SK-N-SH (cell line): Measurements from ENCODE around the gene MAP2K2. TPM values are rescaled to one million over a fixed set of nuclear protein-coding genes. Genes with fewer than 3 reads are reported as not detected.

Source experiments
- CTCF ChIA-PET: fragments of 300-600, 350-600 bp; formaldehyde crosslinking; extraction: SDS; loops from one replicate; lab custom pipeline; 2021; lab: Yijun Ruan, JAX
- POLR2A ChIA-PET: fragments of 350-600 bp; sonication (Branson Sonifier 250); formaldehyde crosslinking; extraction: SDS; loops from one replicate; lab custom pipeline; 2020; ENCODE audit warnings: antibody characterized with exemption, inconsistent platforms; lab: Yijun Ruan, JAX
- DNase-seq: peaks from one replicate; pipeline ENCODE4 v3.0.0; 2012
- H2AFZ ChIP-seq: fragments of 200-600 bp; sonication (generic); 2 replicates; pipeline ENCODE4 v1.8.1; 2016; ENCODE audit warnings: antibody characterized with exemption, mild to moderate bottlenecking, low read depth
- H3F3A ChIP-seq: fragments of 200-600 bp; sonication (generic); replicated peaks from 2 replicates; pipeline ENCODE3; 2016; ENCODE audit warnings: antibody characterized with exemption, mild to moderate bottlenecking; ENCODE audit not compliant: insufficient read depth
- H3K27ac ChIP-seq, 2 experiments: fragments of 200-500 bp in 1 of 2; fragments of 200-600 bp in 1 of 2; sonication (Bioruptor generic) in 1 of 2; sonication (generic), shearing (Covaris generic) in 1 of 2; 2 replicates each; pipeline versions ENCODE4 v1.5.1 to v1.6.1; 2014 to 2016; ENCODE audit warnings: low read depth in 2 of 2, inconsistent platforms in 1 of 2, low read length in 1 of 2, mild to moderate bottlenecking in 1 of 2, mixed read lengths in 1 of 2
- H3K27me3 ChIP-seq: fragments of 200-600 bp; sonication (generic), shearing (Covaris generic); 2 replicates; pipeline ENCODE4 v1.6.1; 2016; ENCODE audit warnings: mixed run types; ENCODE audit not compliant: insufficient read depth
- H3K36me3 ChIP-seq, 2 experiments: fragments of 200-500 bp in 1 of 2; fragments of 200-600 bp in 1 of 2; sonication (Bioruptor generic) in 1 of 2; sonication (generic) in 1 of 2; replicated peaks in 1 of 2; 2 replicates each; pipeline versions ENCODE3 to v1.5.1; 2014 to 2016; ENCODE audit warnings: low read length in 1 of 2, mild to moderate bottlenecking in 1 of 2; ENCODE audit not compliant: insufficient read depth in 2 of 2, control insufficient read depth in 1 of 2
- H3K4me1 ChIP-seq, 2 experiments: fragments of 200-500 bp in 1 of 2; fragments of 200-600 bp in 1 of 2; sonication (Bioruptor generic) in 1 of 2; sonication (generic), shearing (Covaris generic) in 1 of 2; 2 replicates each; pipeline versions ENCODE4 v1.5.1 to v1.6.1; 2014 to 2016; ENCODE audit warnings: low read depth in 1 of 2, low read length in 1 of 2, mixed run types in 1 of 2; ENCODE audit not compliant: insufficient read depth in 2 of 2, control insufficient read depth in 1 of 2
- H3K4me2 ChIP-seq: fragments of 200-600 bp; sonication (generic), shearing (Covaris generic); 2 replicates; pipeline ENCODE4 v1.6.1; 2017; ENCODE audit warnings: mixed run types
- H3K4me3 ChIP-seq, 2 experiments: fragments of 200-500 bp in 1 of 2; fragments of 200-600 bp in 1 of 2; sonication (Bioruptor generic) in 1 of 2; sonication (generic), shearing (Covaris generic) in 1 of 2; 2 replicates each; pipeline versions ENCODE4 v1.5.1 to v1.8.1; 2014 to 2016; ENCODE audit warnings: low read depth in 2 of 2, inconsistent platforms in 1 of 2, low read length in 1 of 2, mild to moderate bottlenecking in 1 of 2, mixed read lengths in 1 of 2, moderate library complexity in 1 of 2
- H3K79me2 ChIP-seq: fragments of 200-600 bp; sonication (generic); 2 replicates; pipeline ENCODE4 v1.8.1; 2017; ENCODE audit warnings: mild to moderate bottlenecking; ENCODE audit not compliant: insufficient read depth
- H3K9ac ChIP-seq: fragments of 200-600 bp; sonication (generic); 2 replicates; pipeline ENCODE4 v1.6.1; 2017; ENCODE audit warnings: mixed run types
- H3K9me2 ChIP-seq: fragments of 200-600 bp; sonication (generic); 2 replicates; pipeline ENCODE4 v1.6.1; 2017; ENCODE audit warnings: mixed run types
- H3K9me3 ChIP-seq: fragments of 200-600 bp; sonication (generic); 2 replicates; pipeline ENCODE4 v1.6.1; 2017; ENCODE audit warnings: mixed run types, mild to moderate bottlenecking, moderate library complexity
- H4K20me1 ChIP-seq: fragments of 200-600 bp; sonication (generic); 2 replicates; pipeline ENCODE4 v1.6.1; 2017; ENCODE audit warnings: mild to moderate bottlenecking, mixed run types; ENCODE audit not compliant: insufficient read depth
- CHD2 ChIP-seq: fragments of 150-350 bp; IDR thresholded peaks from 2 replicates; pipeline ENCODE4 v1.6.1; 2018; ENCODE audit warnings: low read length; ENCODE audit not compliant: partially characterized antibody
- EZH2phosphoT487 ChIP-seq: fragments of 200-600 bp; sonication (generic); IDR thresholded peaks from 2 replicates; pipeline ENCODE4 v1.6.1; 2017; ENCODE audit warnings: low read depth, mixed run types, mild to moderate bottlenecking, antibody characterized with exemption, moderate library complexity, borderline replicate concordance
- FOXM1 ChIP-seq: IDR thresholded peaks from 2 replicates; pipeline ENCODE4 v1.4.0; 2012; ENCODE audit warnings: low read depth, mild to moderate bottlenecking
- GABPA ChIP-seq: IDR thresholded peaks from 2 replicates; pipeline ENCODE4 v1.4.0; 2012; ENCODE audit warnings: low read depth, mild to moderate bottlenecking
- JUND ChIP-seq: IDR thresholded peaks from 2 replicates; pipeline ENCODE4 v1.4.0; 2012
- MEF2A ChIP-seq: IDR thresholded peaks from 2 replicates; pipeline ENCODE4 v1.4.0; 2012; ENCODE audit warnings: low read depth, borderline replicate concordance
- NFIC ChIP-seq: IDR thresholded peaks from 2 replicates; pipeline ENCODE4 v1.4.0; 2012; ENCODE audit warnings: borderline replicate concordance
- RCOR1 ChIP-seq: fragments of 150-350 bp; IDR thresholded peaks from 2 replicates; pipeline ENCODE4 v1.6.1; 2017; ENCODE audit warnings: antibody characterized with exemption, low read length
- RFX5 ChIP-seq: IDR thresholded peaks from 2 replicates; pipeline ENCODE4 v1.6.1; 2012; ENCODE audit warnings: mild to moderate bottlenecking, improper control_type of control experiment, low read length
- SIN3A ChIP-seq: IDR thresholded peaks from 2 replicates; pipeline ENCODE4 v1.6.1; 2012; ENCODE audit warnings: low read depth, mild to moderate bottlenecking, low read length, moderate library complexity, borderline replicate concordance
- TAF1 ChIP-seq: IDR thresholded peaks from 2 replicates; pipeline ENCODE4 v1.6.1; 2012; ENCODE audit warnings: low read depth, mild to moderate bottlenecking, low read length, moderate library complexity, borderline replicate concordance
- TCF12 ChIP-seq: IDR thresholded peaks from 2 replicates; pipeline ENCODE4 v1.4.0; 2012
- TEAD4 ChIP-seq: IDR thresholded peaks from 2 replicates; pipeline ENCODE4 v1.4.0; 2012; ENCODE audit warnings: mild to moderate bottlenecking, borderline replicate concordance; ENCODE audit not compliant: insufficient read depth
- WGBS: methylation state at CpG from one replicate; pipeline ENCODE4 v1.1.6; 2017; ENCODE audit warnings: low lambda C conversion rate; 5-methylcytosine and 5-hydroxymethylcytosine counted together
- polyA plus RNA-seq, 3 experiments: library from polyadenylated mRNA; depleted of rRNA; stranded (reverse); fragments of >200 nt; gene quantifications; 2 replicates each; pipeline ENCODE4 v1.2.3, GENCODE V29; 2012
- TF ChIP-seq, protein P1 (sequence below): fragments of 150-350 bp; IDR thresholded peaks from 2 replicates; pipeline ENCODE4 v1.6.1; 2016; ENCODE audit warnings: mild to moderate bottlenecking, low read depth, low read length
- TF ChIP-seq, protein P2 (sequence below): IDR thresholded peaks from 2 replicates; pipeline ENCODE4 v1.6.1; 2012; ENCODE audit warnings: mild to moderate bottlenecking, low read depth, low read length, moderate library complexity
- TF ChIP-seq, protein P3 (sequence below): fragments of 200-600 bp; sonication (generic); IDR thresholded peaks from 2 replicates; pipeline ENCODE4 v1.6.1; 2017; ENCODE audit warnings: antibody characterized with exemption, mild to moderate bottlenecking, moderate library complexity

The MAP2K2 gene
- polyA plus RNA-seq, 1 of the 3 experiments (the other 2 are of a cell fraction): 114 TPM

DNA sequence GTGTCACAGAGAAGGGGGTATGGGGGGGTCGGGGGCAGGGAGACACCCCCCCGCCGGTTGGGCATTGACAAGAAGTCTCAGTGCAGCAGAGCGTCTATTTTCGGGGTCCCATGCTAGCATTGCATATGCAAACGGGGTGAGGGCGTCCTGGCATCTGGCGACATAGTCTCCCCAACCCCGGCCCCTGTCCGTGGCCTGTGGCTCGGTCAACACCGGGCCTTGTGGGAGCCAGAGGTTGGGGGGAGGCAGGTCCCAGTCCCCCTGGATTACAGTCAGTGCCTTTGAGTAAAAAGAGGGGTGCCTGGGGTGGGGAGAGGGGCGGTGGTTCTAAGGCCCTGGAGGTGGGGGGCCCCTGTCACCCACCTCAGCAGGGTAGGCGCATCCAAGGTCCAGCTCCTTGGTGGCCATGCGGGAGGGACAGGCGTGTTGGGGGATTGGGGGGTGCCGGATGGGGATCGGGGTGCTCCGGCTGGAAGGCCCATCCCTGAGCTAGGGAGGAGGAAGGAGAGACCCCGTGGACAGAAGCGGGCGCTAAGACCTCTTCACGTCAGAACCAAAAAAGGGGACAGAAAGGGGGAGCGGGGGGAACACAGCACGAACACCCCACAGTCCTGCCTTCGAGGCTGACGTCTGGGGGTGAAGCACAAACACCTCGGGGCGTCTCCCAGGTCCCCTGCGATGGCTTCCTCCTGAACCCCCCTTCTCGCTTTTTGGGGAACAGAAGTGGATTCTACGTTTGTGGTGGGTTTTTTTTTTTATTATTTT, 78.1 kb downstream of the MAP2K2 start:
- H3K9me2 ChIP-seq: no peaks in the 10 kb centered on the region
- POLR2A ChIA-PET: no interaction called here
- H3K4me2 ChIP-seq: no peak overlapping the region
- no peaks in the 10 kb centered on the region for H3K4me1 ChIP-seq
- H3K79me2 ChIP-seq: peaks cover 71% of the 10 kb centered on the region
- H3K27ac ChIP-seq: no peak overlapping the region
- H3K9me3 ChIP-seq: no peaks in the 10 kb centered on the region
- TF ChIP-seq TEAD4 (no peak), EZH2phosphoT487 (no peak), GABPA (no peak), MEF2A (no peak), NFIC (no peak), FOXM1 (no peak), CHD2 (no peak), RCOR1 (no peak), TAF1 (no peak), TCF12 (no peak), SIN3A (no peak), RFX5 (no peak), JUND (no peak)
- TF ChIP-seq, protein P1, sequence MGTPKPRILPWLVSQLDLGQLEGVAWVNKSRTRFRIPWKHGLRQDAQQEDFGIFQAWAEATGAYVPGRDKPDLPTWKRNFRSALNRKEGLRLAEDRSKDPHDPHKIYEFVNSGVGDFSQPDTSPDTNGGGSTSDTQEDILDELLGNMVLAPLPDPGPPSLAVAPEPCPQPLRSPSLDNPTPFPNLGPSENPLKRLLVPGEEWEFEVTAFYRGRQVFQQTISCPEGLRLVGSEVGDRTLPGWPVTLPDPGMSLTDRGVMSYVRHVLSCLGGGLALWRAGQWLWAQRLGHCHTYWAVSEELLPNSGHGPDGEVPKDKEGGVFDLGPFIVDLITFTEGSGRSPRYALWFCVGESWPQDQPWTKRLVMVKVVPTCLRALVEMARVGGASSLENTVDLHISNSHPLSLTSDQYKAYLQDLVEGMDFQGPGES: no peak
- TF ChIP-seq, protein P2, sequence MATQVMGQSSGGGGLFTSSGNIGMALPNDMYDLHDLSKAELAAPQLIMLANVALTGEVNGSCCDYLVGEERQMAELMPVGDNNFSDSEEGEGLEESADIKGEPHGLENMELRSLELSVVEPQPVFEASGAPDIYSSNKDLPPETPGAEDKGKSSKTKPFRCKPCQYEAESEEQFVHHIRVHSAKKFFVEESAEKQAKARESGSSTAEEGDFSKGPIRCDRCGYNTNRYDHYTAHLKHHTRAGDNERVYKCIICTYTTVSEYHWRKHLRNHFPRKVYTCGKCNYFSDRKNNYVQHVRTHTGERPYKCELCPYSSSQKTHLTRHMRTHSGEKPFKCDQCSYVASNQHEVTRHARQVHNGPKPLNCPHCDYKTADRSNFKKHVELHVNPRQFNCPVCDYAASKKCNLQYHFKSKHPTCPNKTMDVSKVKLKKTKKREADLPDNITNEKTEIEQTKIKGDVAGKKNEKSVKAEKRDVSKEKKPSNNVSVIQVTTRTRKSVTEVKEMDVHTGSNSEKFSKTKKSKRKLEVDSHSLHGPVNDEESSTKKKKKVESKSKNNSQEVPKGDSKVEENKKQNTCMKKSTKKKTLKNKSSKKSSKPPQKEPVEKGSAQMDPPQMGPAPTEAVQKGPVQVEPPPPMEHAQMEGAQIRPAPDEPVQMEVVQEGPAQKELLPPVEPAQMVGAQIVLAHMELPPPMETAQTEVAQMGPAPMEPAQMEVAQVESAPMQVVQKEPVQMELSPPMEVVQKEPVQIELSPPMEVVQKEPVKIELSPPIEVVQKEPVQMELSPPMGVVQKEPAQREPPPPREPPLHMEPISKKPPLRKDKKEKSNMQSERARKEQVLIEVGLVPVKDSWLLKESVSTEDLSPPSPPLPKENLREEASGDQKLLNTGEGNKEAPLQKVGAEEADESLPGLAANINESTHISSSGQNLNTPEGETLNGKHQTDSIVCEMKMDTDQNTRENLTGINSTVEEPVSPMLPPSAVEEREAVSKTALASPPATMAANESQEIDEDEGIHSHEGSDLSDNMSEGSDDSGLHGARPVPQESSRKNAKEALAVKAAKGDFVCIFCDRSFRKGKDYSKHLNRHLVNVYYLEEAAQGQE: no peak
- TF ChIP-seq, protein P3, sequence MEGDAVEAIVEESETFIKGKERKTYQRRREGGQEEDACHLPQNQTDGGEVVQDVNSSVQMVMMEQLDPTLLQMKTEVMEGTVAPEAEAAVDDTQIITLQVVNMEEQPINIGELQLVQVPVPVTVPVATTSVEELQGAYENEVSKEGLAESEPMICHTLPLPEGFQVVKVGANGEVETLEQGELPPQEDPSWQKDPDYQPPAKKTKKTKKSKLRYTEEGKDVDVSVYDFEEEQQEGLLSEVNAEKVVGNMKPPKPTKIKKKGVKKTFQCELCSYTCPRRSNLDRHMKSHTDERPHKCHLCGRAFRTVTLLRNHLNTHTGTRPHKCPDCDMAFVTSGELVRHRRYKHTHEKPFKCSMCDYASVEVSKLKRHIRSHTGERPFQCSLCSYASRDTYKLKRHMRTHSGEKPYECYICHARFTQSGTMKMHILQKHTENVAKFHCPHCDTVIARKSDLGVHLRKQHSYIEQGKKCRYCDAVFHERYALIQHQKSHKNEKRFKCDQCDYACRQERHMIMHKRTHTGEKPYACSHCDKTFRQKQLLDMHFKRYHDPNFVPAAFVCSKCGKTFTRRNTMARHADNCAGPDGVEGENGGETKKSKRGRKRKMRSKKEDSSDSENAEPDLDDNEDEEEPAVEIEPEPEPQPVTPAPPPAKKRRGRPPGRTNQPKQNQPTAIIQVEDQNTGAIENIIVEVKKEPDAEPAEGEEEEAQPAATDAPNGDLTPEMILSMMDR: no peak
- peaks cover 84% of the 10 kb centered on the region for H4K20me1 ChIP-seq
- H3F3A ChIP-seq: peaks cover 7% of the 10 kb centered on the region
- no peak overlapping the region for H3K4me3 ChIP-seq
- H3K27me3 ChIP-seq: no peaks in the 10 kb centered on the region
- H3K36me3 ChIP-seq: peaks cover 7 to 23% of the 10 kb centered on the region in 2 experiments
- no peak for DNase-seq
- CTCF ChIA-PET: no interaction called here
- no peak overlapping the region for H2AFZ ChIP-seq
- 92% methylated on average over 28 of the region's 32 CpGs for WGBS
- no peak overlapping the region for H3K9ac ChIP-seq
